ENCODE measurements around the gene SLK.

The SLK gene

GRCh38 chr10:103941801-103942200 lies 25.1 kb upstream of the SLK start:
- no peak for DNase-seq (ENCODE audit: low read depth in 2 of 2, low spot score in 1 of 2)

DNA sequence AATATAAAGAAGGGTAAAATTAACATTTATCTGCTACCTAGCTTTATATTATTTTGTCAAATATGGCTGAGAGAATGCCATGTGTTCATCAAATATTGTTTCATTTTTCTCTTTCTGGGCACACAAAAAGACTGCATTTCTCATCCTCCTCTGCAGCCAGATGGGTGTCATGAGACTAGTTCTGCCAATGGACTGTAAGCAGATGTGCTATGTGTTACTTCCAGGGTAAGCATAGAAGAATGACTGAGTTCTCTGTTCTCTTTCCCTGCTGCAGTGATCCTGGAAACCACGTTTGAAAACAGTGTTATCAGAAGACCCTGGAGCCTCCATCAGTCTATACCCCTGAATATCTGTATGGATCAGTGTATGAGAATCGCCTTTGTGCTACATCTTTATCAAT lies 24.1 kb upstream of the SLK start:
- DNase-seq (ENCODE audit: low read depth in 2 of 2, low spot score in 1 of 2): no peak

DNA sequence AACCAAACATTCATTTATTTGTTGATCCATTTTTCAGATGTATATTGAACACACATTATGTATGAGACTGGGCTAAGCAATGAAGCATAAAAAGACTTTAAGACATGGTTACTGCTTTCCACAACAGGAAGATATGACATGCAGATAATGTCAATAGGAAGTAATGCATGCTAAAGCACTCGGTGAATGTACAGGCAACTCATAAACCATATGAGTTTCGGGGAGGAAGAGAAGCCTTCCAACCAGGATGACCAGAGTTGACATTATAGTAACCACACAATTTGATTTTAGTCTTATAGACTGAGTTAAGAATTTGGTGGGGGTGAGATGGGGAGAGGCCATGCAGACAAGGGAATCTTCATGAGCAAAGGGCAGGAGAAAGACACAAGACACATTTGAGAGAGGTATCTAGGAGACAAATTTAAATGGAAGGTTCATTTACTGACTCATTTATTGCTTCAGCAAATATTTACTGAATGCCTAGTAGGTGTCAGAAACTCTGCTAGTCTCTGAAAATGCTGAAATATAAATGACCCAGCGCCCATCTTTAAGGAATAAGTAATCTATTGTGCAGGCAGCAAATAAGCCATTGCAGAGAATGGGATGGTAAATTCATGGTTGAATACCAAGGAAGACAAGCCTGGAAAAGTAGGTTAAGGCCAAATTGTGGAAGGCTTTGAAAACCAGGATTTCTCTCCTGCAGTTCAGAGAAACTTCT lies 19.0 kb upstream of the SLK start:
- no peak for DNase-seq (ENCODE audit: low read depth in 2 of 2, low spot score in 1 of 2)

GRCh38 chr10:103949728-103950127 lies 17.2 kb upstream of the SLK start:
- DNase-seq (ENCODE audit: low read depth in 2 of 2, low spot score in 1 of 2): no peak

DNA sequence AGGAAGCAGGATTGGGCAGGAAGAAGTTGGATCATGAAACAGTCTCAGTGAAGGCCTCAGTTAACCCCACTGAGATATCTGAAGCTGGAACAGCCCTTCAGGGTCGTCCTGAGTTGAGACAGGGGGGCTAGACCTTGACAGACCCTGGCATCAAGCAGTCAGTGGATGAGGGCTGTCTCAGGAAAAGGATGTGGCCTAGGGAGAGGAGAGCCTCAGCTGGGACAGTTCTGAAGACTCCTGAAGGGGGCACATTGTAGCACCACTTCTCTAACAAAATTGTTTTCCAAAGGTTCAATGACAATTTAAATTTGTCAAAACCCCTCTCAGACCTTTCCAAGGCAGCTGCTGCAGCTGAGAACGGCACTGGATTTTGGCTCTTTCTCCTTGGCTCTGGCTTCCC lies 15.8 kb upstream of the SLK start:
- no peak for DNase-seq (ENCODE audit: low read depth in 2 of 2, low spot score in 1 of 2)

GRCh38 chr10:103951942-103952341 lies 15.0 kb upstream of the SLK start:
- no peak for DNase-seq (ENCODE audit: low read depth in 2 of 2, low spot score in 1 of 2)

GRCh38 chr10:103954543-103954942 lies 12.4 kb upstream of the SLK start:
- DNase-seq (ENCODE audit: low read depth in 2 of 2, low spot score in 1 of 2): no peak

DNA sequence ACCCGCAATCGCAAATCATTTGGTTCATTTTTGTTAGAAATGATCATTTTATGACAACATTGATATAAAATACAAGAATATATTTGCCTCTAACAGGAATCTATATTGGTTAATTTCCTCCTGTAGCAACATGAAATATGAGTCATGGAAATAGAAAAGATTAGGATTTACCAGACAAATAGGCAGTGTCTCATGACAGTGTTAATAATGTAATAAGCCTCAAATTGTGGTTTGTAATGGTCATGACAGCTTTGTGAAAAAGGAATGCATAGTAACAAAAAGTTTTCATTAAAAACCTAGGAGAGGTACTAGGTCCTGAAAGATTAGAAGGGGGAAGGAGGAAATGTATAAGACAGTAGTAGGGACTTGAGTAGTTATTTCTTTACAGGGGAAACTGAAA lies 7.9 kb upstream of the SLK start:
- no peak for DNase-seq (ENCODE audit: low read depth in 2 of 2, low spot score in 1 of 2)

DNA sequence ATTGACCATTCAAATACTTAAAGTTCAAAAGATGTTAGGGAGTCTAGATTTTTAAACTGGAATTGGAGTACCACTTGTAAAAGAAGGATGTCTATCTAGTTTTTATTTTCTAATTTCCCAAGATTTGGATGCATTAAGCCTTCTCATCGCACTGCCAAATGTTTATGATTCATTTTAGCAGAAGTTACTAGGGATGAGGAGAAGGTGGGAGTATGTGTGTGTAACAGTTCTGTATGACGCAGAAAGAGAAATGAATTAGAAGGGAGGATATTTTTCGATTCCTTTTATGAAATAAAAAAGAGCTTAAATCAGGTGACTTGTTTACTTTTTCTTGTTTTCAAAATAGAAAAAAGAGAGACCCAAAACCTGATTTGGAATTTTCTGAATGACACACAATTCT lies 6.8 kb upstream of the SLK start:
- no peak for DNase-seq (ENCODE audit: low read depth in 2 of 2, low spot score in 1 of 2)

DNA sequence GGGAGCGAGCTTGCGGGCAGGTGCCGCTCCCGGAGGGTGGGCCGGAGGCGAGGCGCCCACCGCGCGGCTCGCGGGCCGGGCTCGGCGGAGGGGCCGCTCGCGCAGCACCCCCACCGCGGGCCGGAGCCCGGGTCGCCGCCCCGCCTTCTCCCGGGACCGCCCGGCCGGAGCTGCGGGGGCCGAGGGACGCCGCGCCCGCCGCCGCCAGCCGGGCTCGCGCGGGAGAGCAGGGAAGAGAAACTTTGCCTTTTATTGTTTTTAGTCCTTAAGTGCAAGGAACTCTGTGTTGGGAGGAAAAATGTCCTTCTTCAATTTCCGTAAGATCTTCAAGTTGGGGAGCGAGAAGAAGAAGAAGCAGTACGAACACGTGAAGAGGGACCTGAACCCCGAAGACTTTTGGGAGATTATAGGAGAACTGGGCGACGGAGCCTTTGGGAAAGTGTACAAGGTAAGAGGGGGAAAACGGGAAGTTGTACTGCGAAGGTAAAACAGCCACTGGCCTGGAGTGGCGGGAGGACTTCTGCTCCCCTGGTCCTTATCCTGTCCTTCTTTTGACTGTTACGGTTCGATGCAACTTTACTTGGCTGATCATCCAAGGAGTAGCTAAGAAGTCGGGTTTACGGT lies 620 bp downstream of the SLK start:
- DNase-seq (ENCODE audit: low read depth in 2 of 2, low spot score in 1 of 2): no peak

DNA sequence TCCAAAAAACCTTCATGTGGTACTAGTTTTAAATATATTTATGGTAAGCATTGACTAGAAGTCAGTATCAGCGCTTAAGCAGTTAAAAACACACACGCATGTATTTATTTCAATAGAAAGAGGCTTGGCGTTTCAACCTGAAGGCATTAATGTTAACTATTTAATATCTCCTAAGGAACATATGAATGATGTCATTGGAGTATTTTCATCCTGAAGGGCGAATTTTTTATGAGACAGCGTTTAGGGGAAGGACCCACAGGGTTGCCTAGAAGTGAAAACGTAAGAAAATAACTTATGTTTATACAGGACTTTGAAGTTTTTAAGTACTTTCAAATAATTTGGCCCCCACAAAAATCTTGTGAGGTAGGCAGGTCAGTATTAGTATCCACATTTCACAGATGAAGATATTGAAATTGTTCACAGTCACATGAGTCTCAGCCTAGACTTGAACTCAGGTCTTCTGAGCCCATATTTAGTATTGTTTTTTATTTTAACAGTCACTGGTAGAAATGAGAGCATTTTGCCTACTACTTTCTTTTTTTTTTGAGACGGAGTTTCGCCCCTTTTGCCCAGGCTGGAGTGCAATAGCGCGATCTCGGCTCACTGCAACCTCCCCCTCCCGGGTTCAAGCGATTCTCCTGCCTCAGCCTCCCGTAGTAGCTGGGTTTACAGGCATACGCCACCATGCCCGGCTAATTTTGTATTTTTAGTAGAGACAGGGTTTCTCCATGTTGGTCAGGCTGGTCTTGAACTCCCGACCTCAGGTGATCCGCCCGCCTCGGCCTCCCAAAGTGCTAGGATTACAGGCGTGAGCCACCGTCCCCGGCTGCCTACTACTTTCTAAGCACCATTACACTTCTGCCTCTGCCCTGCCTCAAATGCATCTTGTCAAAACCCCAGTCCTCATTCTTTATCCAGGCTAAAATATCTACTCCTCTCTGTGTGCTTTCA lies 1.8 kb downstream of the SLK start:
- no peak for DNase-seq (ENCODE audit: low read depth in 2 of 2, low spot score in 1 of 2)

GRCh38 chr10:103969436-103969835 lies 2.5 kb downstream of the SLK start:
- DNase-seq (ENCODE audit: low read depth in 2 of 2, low spot score in 1 of 2): no peak

GRCh38 chr10:103969857-103970627 lies 3.1 kb downstream of the SLK start:
- no peak for DNase-seq (ENCODE audit: low read depth in 2 of 2, low spot score in 1 of 2)

GRCh38 chr10:103975169-103975568 lies 8.2 kb downstream of the SLK start:
- no peak for DNase-seq (ENCODE audit: low read depth in 2 of 2, low spot score in 1 of 2)

DNA sequence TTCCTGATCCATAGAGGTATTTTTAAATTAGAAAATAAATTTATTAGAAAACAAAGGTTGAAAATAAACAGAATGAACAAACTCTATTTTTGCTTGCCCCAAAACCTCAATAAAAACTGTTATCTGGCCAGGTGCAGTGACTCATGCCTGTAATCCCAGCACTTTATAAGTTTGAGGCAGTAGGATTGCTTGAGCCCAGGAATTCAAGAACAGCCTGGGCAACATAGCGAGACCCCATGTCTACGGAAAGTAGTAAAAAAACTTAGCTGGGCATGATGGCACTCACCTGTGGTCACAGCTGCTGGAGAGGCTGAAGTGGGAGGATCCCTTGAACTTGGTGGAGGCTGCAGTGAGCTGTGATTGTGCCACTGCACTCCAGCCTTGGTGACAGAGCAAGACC lies 10.3 kb downstream of the SLK start:
- DNase-seq (ENCODE audit: low read depth in 2 of 2, low spot score in 1 of 2): no peak

GRCh38 chr10:103979530-103979929 lies 12.6 kb downstream of the SLK start:
- no peak for DNase-seq (ENCODE audit: low read depth in 2 of 2, low spot score in 1 of 2)

- DNase-seq (ENCODE audit: low read depth in 2 of 2, low spot score in 1 of 2): no peak
Observed at GRCh38 chr10:103980288-103980906, 13.5 kb downstream of the SLK start.

GRCh38 chr10:103982639-103983038 lies 15.7 kb downstream of the SLK start:
- DNase-seq (ENCODE audit: low read depth in 2 of 2, low spot score in 1 of 2): no peak

DNA sequence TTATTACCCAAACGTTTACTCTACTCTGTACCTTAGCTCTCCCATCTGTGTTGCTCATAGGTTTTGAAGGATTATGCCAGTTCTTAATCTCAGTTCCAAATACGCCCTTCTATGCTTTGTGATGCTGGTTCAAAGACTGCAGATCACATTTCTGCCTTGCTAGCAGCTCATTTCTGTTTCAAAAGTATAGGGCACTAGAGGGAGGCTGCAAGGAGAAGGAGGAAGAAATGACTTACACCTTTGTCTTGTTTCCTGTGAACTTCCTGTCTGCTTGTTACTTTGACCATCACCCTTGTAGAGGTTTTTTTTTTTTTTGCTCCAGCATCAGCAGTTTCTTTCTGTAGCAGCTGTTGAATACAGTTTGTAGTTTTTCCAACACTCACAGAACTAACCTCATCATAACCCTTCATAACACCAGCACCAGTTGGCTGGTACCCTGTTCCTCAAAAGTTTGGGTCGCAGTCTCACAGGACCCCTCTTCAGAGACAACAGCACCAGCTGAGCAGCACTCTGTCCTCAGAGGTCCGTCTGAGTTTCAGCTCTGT lies 16.5 kb downstream of the SLK start:
- no peak for DNase-seq (ENCODE audit: low read depth in 2 of 2, low spot score in 1 of 2)

DNA sequence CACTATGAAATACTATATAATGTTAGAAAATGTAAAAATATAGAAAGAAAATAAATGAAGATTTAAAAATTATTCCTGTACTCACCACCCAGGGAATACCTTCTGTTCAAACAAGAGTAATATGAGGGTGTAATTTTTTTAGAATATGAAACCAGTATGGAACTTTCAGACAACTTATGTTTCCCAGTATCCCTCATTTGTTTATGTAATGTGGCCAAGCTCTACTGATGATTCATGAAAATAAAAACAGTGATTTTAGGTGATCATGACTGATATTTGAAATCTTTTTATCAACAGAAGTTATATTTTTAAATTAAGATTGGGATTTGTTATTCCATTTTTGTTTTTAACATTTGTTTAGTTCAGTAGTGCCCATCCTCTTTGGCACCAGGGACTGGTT lies 18.8 kb downstream of the SLK start:
- DNase-seq (ENCODE audit: low read depth in 2 of 2, low spot score in 1 of 2): no peak

DNA sequence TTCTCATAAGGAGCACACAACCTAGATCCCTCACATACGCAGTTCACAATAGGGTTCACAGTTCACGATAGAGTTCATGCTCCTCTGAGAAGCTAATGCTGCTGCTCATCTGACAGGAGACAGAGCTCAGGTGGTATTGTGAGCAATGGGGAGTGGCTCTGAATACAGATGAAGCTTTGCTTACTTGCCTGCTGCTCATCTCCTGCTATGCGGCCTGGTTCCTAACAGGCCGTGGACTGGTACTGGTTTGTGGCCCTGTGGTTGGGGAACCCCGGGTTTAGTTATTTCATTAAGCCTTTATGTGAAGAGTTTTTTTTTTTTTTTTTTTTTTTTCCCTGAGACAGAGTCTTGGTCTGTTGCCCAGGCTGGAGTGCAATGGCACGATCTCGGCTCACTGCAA lies 19.4 kb downstream of the SLK start:
- DNase-seq (ENCODE audit: low read depth in 2 of 2, low spot score in 1 of 2): no peak

Measured in stimulated activated CD8-positive, alpha-beta memory T cell treated with anti-CD3 and anti-CD28 coated beads, Interleukin-4, amount 100 ng/mL, for 1 hour (primary cell).